ENCODE data around the gene STXBP4.

The STXBP4 gene

GRCh38 chr17:54982399-54982798 lies 13.8 kb downstream of the STXBP4 start:
- TF ChIP-seq, protein P1, sequence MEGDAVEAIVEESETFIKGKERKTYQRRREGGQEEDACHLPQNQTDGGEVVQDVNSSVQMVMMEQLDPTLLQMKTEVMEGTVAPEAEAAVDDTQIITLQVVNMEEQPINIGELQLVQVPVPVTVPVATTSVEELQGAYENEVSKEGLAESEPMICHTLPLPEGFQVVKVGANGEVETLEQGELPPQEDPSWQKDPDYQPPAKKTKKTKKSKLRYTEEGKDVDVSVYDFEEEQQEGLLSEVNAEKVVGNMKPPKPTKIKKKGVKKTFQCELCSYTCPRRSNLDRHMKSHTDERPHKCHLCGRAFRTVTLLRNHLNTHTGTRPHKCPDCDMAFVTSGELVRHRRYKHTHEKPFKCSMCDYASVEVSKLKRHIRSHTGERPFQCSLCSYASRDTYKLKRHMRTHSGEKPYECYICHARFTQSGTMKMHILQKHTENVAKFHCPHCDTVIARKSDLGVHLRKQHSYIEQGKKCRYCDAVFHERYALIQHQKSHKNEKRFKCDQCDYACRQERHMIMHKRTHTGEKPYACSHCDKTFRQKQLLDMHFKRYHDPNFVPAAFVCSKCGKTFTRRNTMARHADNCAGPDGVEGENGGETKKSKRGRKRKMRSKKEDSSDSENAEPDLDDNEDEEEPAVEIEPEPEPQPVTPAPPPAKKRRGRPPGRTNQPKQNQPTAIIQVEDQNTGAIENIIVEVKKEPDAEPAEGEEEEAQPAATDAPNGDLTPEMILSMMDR (IDR thresholded peaks at IDR 0.05): no peak

DNA sequence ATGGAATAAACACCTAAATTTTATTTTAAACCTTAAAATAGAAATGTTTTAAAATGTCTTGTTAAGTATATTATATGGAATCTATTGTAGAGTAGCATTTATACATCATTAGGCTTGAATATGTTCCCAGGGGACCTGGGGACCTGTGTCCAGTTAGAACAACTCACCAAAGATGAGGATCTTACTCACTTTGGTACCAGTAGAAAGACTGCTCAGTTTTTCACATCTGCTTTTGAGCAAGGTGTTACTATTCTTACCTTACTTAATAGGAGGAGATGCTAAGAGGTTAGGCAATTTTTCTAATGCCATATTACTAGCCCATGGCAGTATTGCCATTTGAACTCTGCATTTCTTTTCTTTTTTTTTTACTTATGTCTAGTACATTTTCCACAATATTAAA lies 14.7 kb downstream of the STXBP4 start:
- TF ChIP-seq, protein P1 (IDR thresholded peaks at IDR 0.05): no peak

DNA sequence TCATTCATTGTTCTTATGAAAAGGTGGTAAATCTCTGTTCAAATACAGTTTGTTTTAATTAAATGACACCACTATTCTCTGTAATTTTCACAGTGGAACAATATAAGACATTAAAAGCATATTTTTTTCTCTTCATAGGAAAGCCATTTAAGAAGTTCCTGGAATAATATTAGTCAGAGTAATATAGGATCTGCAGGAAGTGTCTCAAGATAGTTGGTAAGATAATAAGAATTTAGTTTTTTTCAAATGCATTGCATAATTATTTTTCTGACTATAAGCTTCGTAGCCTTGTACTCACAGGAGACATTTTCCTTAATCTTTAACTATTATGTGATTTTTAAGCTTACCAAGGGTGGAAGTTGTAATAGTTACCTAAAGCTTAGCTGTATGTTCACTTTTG lies 16.9 kb downstream of the STXBP4 start:
- TF ChIP-seq, protein P1 (IDR thresholded peaks at IDR 0.05): no peak

- TF ChIP-seq, protein P1 (IDR thresholded peaks at IDR 0.05): no peak
Observed at GRCh38 chr17:54990118-54990517, 21.6 kb downstream of the STXBP4 start.

- TF ChIP-seq, protein P1 (IDR thresholded peaks at IDR 0.05): no peak
Observed at GRCh38 chr17:54991567-54991966, 23.0 kb downstream of the STXBP4 start.

GRCh38 chr17:54992797-54993639 lies 24.5 kb downstream of the STXBP4 start:
- TF ChIP-seq, protein P1 (IDR thresholded peaks at IDR 0.05): peak; percentile 68

- TF ChIP-seq, protein P1 (IDR thresholded peaks at IDR 0.05): no peak
Observed at GRCh38 chr17:54996441-54996840, 27.9 kb downstream of the STXBP4 start.

Data from LNCAP (cell line).